Esophagus squamous epithelium (tissue), 5 donors: ENCODE results near the gene DLGAP1. TPM values are rescaled to one million over a fixed set of nuclear protein-coding genes. Genes with fewer than 3 reads are reported as not detected.

Source experiments
- DNase-seq: peaks from one replicate; lab custom pipeline; 2025; lab: John Stamatoyannopoulos, UW
- H3K27ac ChIP-seq, 4 donors: fragments of 200-600 bp; sonication (generic); one replicate each; pipeline ENCODE4 v1.5.1; 2016 to 2019; ENCODE audit warnings: mild to moderate bottlenecking in 1 of 4
- H3K27me3 ChIP-seq, 4 donors: fragments of 200-600 bp; sonication (generic); 1 replicate in 3 of 4; 2 replicates in 1 of 4; pipeline versions ENCODE4 v1.5.1 to v1.6.0; 2017 to 2021; ENCODE audit warnings: antibody characterized with exemption in 1 of 4
- H3K36me3 ChIP-seq, 3 donors: fragments of 200-600 bp; sonication (generic); one replicate each; pipeline ENCODE4 v1.5.1; 2016 to 2019
- H3K4me1 ChIP-seq, 3 donors: fragments of 200-600 bp; sonication (generic); one replicate each; pipeline ENCODE4 v1.5.1; 2017 to 2019
- H3K4me3 ChIP-seq, 4 donors: fragments of 200-600 bp; sonication (generic); 1 replicate in 3 of 4; 2 replicates in 1 of 4; pipeline ENCODE4 v1.5.1; 2016 to 2019; ENCODE audit warnings: mild to moderate bottlenecking in 2 of 4, moderate library complexity in 1 of 4
- H3K9me3 ChIP-seq, 3 donors: fragments of 200-600 bp; sonication (generic); one replicate each; pipeline ENCODE4 v1.5.1; 2016 to 2019
- POLR2A ChIP-seq, 4 donors: fragments of 450-650 bp; IDR thresholded peaks; one replicate each; pipeline ENCODE4 v1.6.1; 2017; ENCODE audit warnings: antibody characterized with exemption in 4 of 4, mild to moderate bottlenecking in 4 of 4, moderate library complexity in 3 of 4
- WGBS, 2 donors: methylation state at CpG; one replicate each; pipeline ENCODE4 v1.1.5; 2018; 5-methylcytosine and 5-hydroxymethylcytosine counted together
- intact Hi-C: fragments of 100-400 bp; cut with DNase I; formaldehyde crosslinking; loops from one replicate; pipeline ENCODE4 v1.15.0; 2022
- total RNA-seq, 4 donors: library from RNA; depleted of rRNA; stranded (reverse); fragments of >200 nt; gene quantifications; one replicate each; pipeline ENCODE4 v1.1.0, GENCODE V29; 2016
- TF ChIP-seq, protein P1 (sequence below), 6 experiments: fragments of 450-650 bp in 4 of 6; fragments of 200-600 bp in 2 of 6; sonication (generic) in 2 of 6; IDR thresholded peaks; one replicate each; pipeline ENCODE4 v1.5.1; 2016 to 2019; ENCODE audit warnings: antibody characterized with exemption in 6 of 6, mild to moderate bottlenecking in 4 of 6, moderate library complexity in 4 of 6
- donor health status: DM: yes; HTN: yes; CAD: no.

Gene DLGAP1
- total RNA-seq, 4 donors from 2014 or later = 0.09 to 1.5 (median 0.52) TPM

DNA sequence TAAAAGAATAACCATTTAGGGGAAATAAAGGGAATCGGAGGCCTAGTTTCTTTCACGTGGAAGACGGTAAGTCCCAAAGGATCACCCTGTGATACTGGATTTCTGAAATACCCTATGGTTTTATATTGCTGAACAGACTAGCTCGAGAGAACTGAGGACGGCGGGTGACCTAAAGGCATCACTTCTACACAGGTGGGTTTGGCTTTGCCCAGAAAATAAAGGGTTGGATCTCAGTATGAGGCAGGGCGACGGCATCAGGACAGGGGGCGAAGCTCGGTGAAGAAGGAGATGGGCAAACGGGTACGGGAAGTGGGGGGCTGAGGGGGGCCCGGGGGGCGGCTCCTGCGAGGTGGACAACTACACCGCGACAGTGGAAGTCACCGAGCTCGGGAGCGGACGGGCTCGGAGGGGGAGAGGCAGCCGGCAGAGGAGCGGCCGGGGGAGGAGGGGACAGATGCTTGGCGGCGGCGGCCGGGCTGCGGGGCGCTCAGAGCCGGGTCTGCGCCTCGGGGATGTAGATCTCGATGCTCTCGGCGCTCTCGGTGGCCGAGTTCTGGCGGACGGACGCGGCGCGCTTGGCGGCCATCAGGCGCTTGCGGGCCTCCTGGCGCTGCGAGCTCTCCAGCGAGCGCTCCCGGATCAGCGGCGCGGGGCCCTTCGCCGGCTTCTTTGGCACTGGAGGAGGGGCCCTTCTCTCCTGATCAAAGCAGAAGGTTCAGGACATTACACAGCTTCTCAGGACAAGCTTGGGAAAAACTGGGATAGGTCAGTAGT, 956.2 kb downstream of the DLGAP1 start:
- intact Hi-C loops = no loop called here
- WGBS, 2 donors = 23 to 47% methylated on average over 22 to 32 of the region's 58 CpGs

DNA sequence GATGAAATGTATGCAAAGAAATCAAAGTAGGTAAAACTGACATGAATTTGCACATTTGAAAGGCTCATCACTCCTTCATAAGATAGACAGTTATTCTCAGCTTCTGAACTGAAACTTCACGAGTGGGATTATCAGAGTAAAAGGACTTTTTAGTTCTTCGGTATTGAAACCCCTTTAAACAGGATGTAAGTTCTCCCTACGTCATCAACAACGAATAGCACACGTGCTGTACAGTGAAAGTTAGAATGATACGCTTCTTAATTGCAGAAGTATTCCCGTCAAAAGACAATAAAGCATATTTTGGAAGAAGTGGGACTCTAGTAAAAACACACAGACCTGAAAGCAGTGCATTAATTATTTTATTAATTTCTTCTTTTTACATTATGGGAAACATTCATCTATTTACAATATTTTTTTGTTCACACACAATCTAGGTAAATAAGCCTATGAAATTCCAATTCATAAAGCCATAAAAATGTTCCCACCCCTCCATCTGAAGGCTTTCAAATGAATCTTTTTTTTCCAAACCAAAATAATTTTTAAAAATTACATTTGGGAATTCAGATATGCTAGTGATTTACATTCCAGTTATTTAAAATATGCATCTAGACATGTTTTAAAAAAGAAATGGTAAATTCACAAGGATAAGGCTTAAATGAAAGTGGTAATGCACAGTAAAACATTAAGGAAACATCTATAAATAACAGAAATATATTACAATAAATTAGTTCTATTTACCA, 959.2 kb downstream of the DLGAP1 start:
- Histone ChIP-seq H3K27me3 (peaks cover 0 to 30% (median 0%) of the 10 kb centered on the region in 4 donors), H3K27ac (no peak overlapping the region), H3K4me1 (peaks cover 0 to 14% (median 12%) of the 10 kb centered on the region in 3 donors), H3K9me3 (no peaks in the 10 kb centered on the region), H3K4me3 (no peak overlapping the region), H3K36me3 (no peaks in the 10 kb centered on the region)
- intact Hi-C loops = no loop called here
- WGBS, 2 donors = 77 to 84% methylated on average over 7 of the region's 7 CpGs
- no peak for DNase-seq
- TF ChIP-seq, protein P1, sequence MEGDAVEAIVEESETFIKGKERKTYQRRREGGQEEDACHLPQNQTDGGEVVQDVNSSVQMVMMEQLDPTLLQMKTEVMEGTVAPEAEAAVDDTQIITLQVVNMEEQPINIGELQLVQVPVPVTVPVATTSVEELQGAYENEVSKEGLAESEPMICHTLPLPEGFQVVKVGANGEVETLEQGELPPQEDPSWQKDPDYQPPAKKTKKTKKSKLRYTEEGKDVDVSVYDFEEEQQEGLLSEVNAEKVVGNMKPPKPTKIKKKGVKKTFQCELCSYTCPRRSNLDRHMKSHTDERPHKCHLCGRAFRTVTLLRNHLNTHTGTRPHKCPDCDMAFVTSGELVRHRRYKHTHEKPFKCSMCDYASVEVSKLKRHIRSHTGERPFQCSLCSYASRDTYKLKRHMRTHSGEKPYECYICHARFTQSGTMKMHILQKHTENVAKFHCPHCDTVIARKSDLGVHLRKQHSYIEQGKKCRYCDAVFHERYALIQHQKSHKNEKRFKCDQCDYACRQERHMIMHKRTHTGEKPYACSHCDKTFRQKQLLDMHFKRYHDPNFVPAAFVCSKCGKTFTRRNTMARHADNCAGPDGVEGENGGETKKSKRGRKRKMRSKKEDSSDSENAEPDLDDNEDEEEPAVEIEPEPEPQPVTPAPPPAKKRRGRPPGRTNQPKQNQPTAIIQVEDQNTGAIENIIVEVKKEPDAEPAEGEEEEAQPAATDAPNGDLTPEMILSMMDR (IDR thresholded peaks at IDR 0.05) = no peak
- no peak for TF ChIP-seq POLR2A (IDR thresholded peaks at IDR 0.05)

More for the DNA sequence above, 956.2 kb downstream of the DLGAP1 start:
- H3K36me3 ChIP-seq = no peaks in the 10 kb centered on the region
- TF ChIP-seq POLR2A (IDR thresholded peaks at IDR 0.05) = no peak
- TF ChIP-seq, protein P1 (IDR thresholded peaks at IDR 0.05) = no peak
- no peak overlapping the region for H3K27ac ChIP-seq
- H3K4me3 ChIP-seq = peak overlapping the region; percentile 22 to 69 (median 44)
- H3K9me3 ChIP-seq = no peaks in the 10 kb centered on the region
- no peak for DNase-seq
- peaks cover 0 to 38% (median 0%) of the 10 kb centered on the region in 4 donors for H3K27me3 ChIP-seq
- peaks cover 0 to 14% (median 12%) of the 10 kb centered on the region in 3 donors for H3K4me1 ChIP-seq

DNA sequence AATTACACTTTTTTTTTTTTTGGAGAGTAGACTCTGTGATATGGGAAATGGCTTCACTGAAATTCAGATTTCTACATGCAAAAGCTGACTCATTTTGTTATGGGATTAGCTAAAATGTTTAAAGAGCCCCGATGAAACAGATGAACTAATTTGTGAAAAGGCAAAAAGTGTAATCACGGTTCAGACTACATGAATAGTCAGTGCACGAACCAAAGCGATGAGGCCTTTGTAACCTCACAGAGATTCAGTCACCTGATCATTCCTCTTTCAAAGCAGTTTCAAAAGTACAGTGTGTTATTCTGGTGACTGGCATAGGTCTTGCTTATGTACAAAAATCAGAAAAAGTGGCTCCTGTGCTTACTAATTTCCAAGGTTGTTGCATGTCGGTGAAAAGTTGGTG, 960.5 kb downstream of the DLGAP1 start:
- TF ChIP-seq POLR2A (IDR thresholded peaks at IDR 0.05) = no peak
- TF ChIP-seq, protein P1 (IDR thresholded peaks at IDR 0.05) = no peak
- 58 to 66% methylated on average over 5 of the region's 5 CpGs for WGBS, 2 donors
- Histone ChIP-seq H3K4me1 (peaks cover 0 to 9% (median 7%) of the 10 kb centered on the region in 3 donors), H3K27ac (no peak overlapping the region), H3K4me3 (no peak overlapping the region), H3K27me3 (peaks cover 0 to 17% (median 0%) of the 10 kb centered on the region in 4 donors), H3K36me3 (no peaks in the 10 kb centered on the region), H3K9me3 (no peaks in the 10 kb centered on the region)
- no peak for DNase-seq
- intact Hi-C loops = no loop called here

DNA sequence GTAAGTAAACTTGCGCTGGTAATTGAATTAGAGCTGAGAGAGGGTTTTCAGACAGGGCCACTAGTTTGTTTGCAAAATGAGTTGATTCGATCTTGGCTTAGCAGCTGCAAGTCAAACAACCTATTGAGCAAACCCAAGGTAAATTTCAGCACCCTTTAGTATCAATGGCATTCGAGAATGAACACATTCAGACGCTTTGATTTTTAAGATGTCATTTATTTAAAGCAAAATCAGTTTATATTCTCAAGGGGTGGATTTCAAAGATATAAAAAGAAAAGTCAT, 960.9 kb downstream of the DLGAP1 start:
- TF ChIP-seq POLR2A (IDR thresholded peaks at IDR 0.05) = no peak
- TF ChIP-seq, protein P1 (IDR thresholded peaks at IDR 0.05) = no peak
- Histone ChIP-seq H3K27ac (no peak overlapping the region), H3K4me3 (no peak overlapping the region), H3K9me3 (no peaks in the 10 kb centered on the region), H3K36me3 (no peaks in the 10 kb centered on the region), H3K4me1 (peaks cover 0 to 5% (median 4%) of the 10 kb centered on the region in 3 donors), H3K27me3 (peaks cover 0 to 13% (median 0%) of the 10 kb centered on the region in 4 donors)
- intact Hi-C loops = no loop called here
- no peak for DNase-seq
- 82 to 87% methylated on average over 4 of the region's 4 CpGs for WGBS, 2 donors
